Mesodermal cell (in vitro differentiated cells): ENCODE measurements around the gene TEDC2.
"Not testable (repeated sequence)": the region's sequence is repeated elsewhere in the genome, so short reads cannot be mapped to it uniquely, and the experiment has no call there.

Experiments used
- H3K27ac ChIP-seq: 2 replicates; pipeline ENCODE4 v1.7.0; 2013; ENCODE audit warnings: mild to moderate bottlenecking, low read depth, low read length, moderate library complexity; ENCODE audit not compliant: severe bottlenecking
- H3K36me3 ChIP-seq: 2 replicates; pipeline ENCODE4 v1.7.1; 2013; ENCODE audit warnings: mild to moderate bottlenecking, low read length, moderate library complexity; ENCODE audit not compliant: control insufficient read depth, insufficient read depth
- H3K4me1 ChIP-seq: one replicate; pipeline ENCODE4 v1.7.1; 2013; ENCODE audit warnings: mild to moderate bottlenecking, low read length; ENCODE audit not compliant: insufficient read depth, control insufficient read depth, poor library complexity, severe bottlenecking
- H3K4me3 ChIP-seq: 2 replicates; pipeline ENCODE4 v1.7.0; 2013; ENCODE audit warnings: low read length, control low read depth, mild to moderate bottlenecking; ENCODE audit not compliant: insufficient read depth, poor library complexity, severe bottlenecking; ENCODE audit errors: extremely low read depth
- H3K9me3 ChIP-seq: 2 replicates; pipeline ENCODE4 v1.7.1; 2013; ENCODE audit warnings: mild to moderate bottlenecking, low read length, moderate library complexity; ENCODE audit not compliant: control insufficient read depth
- WGBS, 2 experiments: methylation state at CpG; one replicate each; pipeline ENCODE4 v1.1.5; 2013; ENCODE audit warnings: missing lambda C conversion rate in 2 of 2; ENCODE audit not compliant: insufficient coverage in 2 of 2; 5-methylcytosine and 5-hydroxymethylcytosine counted together

Gene TEDC2

DNA sequence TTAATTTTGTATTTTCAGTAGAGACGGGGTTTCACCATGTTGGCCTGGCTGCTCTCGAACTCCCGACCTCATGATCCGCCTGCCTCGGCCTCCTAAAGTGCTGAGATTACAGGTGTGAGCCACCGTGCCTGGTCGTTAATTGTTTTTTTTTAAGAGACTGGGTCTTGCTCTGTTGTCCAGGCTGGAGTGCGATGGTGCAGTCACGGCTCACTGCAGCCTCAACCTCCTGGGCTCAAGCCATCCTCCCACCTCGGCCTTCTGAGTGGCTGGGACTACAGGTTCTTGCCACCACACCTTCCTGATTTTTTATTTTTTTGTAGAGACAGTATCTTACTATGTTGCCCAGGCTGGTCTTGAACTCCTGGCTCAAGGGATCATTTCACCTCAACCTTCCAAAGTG is 20.1 kb downstream of the TEDC2 start:
- not testable (repeated sequence) for H3K36me3 ChIP-seq, H3K9me3 ChIP-seq, H3K27ac ChIP-seq, H3K4me3 ChIP-seq, H3K4me1 ChIP-seq
- 91 to 96% methylated on average over 9 to 10 of the region's 10 CpGs for WGBS, 2 experiments

DNA sequence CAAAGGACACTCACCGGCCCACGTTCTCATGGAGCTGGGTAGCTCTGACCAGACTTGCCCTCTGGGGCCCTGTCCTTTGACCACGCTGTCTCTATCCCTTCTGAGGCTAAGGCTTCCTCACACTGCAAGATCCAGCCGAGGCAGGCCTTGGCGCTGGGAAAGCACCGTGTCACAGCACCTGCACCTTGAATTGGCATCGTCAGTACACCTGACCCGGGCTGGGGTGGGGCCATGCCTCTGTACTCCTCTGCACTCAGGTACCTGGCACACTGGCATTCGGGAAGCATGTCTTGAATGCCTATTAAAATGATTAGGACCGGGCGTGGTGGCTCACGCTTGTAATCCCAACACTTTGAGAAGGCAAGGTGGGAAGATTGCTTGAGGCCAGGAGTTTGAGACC is 21.0 kb downstream of the TEDC2 start:
- H3K27ac ChIP-seq = no peak overlapping the region
- H3K36me3 ChIP-seq = no peaks in the 10 kb centered on the region
- peaks cover 2% of the 10 kb centered on the region for H3K4me1 ChIP-seq
- 93 to 94% methylated on average over 11 of the region's 12 CpGs for WGBS, 2 experiments
- H3K4me3 ChIP-seq = no peak overlapping the region
- no peaks in the 10 kb centered on the region for H3K9me3 ChIP-seq

DNA sequence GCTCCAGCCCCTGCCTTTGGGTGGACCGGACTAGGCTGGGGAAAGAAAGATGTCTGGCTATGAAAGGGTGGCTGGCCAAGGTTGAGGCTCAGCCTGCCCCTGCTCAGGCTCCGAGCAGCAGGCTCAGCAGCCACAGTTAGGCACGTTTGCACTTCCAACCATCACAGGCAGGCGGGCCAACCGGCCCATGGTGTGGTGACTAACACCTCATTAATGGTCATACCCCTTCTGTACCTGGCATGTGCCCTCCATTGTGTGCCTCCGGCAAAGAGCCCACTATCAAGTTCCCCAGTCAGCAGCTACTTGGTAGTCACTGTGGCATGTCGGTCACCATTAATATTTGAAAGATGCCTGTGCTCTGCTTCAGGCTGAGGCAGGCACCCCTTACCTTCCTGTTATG is 21.8 kb downstream of the TEDC2 start:
- WGBS, 2 experiments = 86 to 93% methylated on average over 6 to 7 of the region's 7 CpGs
- Histone ChIP-seq H3K4me3 (no peak overlapping the region), H3K27ac (no peak overlapping the region), H3K4me1 (peaks cover 3% of the 10 kb centered on the region), H3K9me3 (no peaks in the 10 kb centered on the region), H3K36me3 (no peaks in the 10 kb centered on the region)

DNA sequence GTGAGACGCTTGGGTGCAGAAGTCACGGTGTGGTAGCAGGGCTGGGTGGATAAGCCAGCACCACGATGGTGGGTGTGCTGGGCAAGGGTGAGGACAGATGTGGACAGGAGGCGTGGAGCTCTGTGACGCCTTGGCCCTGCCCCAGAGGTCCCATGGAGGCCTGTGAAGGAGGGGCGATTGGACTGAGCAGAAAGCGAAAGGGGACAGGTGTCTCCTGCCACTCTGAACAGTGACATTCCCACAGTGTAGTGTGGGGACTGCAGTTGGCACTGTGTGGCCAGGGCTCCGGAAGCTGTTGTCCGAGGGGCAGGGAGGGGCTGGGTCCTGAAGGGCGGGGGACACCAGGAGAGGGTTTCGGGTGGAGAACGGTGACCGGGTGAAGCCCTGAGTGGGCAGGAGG is 22.3 kb downstream of the TEDC2 start:
- Histone ChIP-seq H3K36me3 (no peaks in the 10 kb centered on the region), H3K9me3 (no peaks in the 10 kb centered on the region), H3K4me3 (no peak overlapping the region), H3K4me1 (peaks cover 6% of the 10 kb centered on the region), H3K27ac (no peak overlapping the region)
- 92 to 96% methylated on average over 11 to 12 of the region's 13 CpGs for WGBS, 2 experiments

DNA sequence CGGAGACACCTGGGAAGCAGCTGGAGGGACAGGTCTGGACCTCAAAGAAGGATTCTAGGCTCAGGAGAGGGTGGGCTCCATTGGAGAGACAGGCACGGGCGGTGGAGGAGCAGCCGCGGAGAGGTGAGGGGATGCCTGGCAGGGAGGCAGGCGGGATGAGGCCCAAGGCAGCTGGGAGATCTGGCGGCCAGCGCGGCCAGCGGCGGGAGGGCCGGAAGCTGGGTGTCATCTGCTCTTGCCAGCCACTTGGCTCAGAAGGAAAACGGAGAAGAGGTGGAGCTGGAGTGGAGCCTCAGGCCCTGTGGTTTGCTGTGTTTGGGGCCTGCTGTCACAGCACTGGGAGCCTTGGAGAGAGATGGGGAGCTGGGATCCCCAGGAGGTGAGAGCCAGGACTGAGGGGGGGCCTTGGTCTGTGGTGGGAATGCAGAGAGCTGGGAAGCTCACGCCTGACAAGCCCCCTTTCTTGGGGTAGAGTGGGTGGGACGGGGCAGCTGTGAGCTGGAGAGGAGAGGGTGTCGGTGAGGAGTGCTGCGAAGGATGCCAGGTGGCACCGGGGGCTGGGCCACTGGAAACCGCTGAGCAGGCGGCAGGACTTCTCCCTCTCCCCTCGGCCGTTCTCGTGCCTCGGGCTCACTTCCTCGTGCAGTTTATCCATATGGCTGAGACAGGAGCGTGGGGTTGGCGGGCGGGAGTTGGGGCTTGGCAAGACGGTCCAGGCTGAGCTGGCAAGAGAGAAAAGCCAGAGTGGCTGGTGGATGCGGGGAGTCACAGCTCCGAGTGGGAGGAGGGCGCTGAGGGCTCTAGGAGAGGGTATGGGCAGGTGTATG is 23.0 kb downstream of the TEDC2 start:
- WGBS, 2 experiments = 89 to 93% methylated on average over 26 to 29 of the region's 32 CpGs
- H3K4me3 ChIP-seq = no peak overlapping the region
- H3K9me3 ChIP-seq = no peaks in the 10 kb centered on the region
- H3K36me3 ChIP-seq = no peaks in the 10 kb centered on the region
- peaks cover 8% of the 10 kb centered on the region for H3K4me1 ChIP-seq
- no peak overlapping the region for H3K27ac ChIP-seq

- H3K9me3 ChIP-seq = no peaks in the 10 kb centered on the region
- 92 to 95% methylated on average over 15 of the region's 16 CpGs for WGBS, 2 experiments
- peaks cover 8% of the 10 kb centered on the region for H3K4me1 ChIP-seq
- H3K4me3 ChIP-seq = no peak overlapping the region
- no peak overlapping the region for H3K27ac ChIP-seq
- no peaks in the 10 kb centered on the region for H3K36me3 ChIP-seq
Measured at GRCh38 chr16:2483939-2484897, 24.3 kb downstream of the TEDC2 start.

DNA sequence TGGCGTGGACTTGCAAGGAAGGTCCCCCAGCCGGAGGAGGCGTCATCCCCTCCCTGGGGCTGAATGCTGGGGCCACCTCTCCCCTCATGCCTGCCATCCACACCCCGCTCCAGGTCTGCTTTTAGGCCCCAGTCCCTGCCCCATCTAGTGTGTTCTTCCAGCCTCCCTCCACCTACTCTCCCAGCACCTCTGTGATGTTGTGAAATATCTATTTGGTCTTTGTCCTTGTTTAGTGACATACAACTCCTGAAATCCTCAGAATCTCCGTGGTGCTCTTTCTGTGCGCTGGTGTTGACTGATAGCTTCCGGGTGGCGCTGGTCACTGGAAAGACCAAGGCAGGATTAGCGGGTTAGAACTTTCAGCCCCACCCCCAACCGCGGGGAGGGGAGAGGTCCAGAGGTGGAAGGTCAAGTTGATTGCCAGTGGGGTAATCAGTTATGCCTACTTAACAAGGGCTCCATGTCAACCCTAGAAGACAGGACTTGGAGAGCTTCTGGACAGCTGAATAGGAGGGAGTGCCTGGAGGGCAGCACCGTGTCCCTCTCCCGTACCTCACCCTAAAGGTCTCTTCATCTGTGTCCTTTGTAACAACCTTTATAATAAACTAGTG is 25.1 kb downstream of the TEDC2 start:
- peaks cover 8% of the 10 kb centered on the region for H3K4me1 ChIP-seq
- H3K36me3 ChIP-seq = no peaks in the 10 kb centered on the region
- H3K4me3 ChIP-seq = no peak overlapping the region
- WGBS, 2 experiments = 95 to 99% methylated on average over 4 to 8 of the region's 13 CpGs
- no peaks in the 10 kb centered on the region for H3K9me3 ChIP-seq
- H3K27ac ChIP-seq = no peak overlapping the region

- Histone ChIP-seq H3K4me3 (no peak overlapping the region), H3K36me3 (no peaks in the 10 kb centered on the region), H3K4me1 (peaks cover 8% of the 10 kb centered on the region), H3K27ac (no peak overlapping the region), H3K9me3 (no peaks in the 10 kb centered on the region)
- 91 to 95% methylated on average over 21 to 28 of the region's 33 CpGs for WGBS, 2 experiments
Measured at GRCh38 chr16:2485811-2486507, 26.1 kb downstream of the TEDC2 start.

DNA sequence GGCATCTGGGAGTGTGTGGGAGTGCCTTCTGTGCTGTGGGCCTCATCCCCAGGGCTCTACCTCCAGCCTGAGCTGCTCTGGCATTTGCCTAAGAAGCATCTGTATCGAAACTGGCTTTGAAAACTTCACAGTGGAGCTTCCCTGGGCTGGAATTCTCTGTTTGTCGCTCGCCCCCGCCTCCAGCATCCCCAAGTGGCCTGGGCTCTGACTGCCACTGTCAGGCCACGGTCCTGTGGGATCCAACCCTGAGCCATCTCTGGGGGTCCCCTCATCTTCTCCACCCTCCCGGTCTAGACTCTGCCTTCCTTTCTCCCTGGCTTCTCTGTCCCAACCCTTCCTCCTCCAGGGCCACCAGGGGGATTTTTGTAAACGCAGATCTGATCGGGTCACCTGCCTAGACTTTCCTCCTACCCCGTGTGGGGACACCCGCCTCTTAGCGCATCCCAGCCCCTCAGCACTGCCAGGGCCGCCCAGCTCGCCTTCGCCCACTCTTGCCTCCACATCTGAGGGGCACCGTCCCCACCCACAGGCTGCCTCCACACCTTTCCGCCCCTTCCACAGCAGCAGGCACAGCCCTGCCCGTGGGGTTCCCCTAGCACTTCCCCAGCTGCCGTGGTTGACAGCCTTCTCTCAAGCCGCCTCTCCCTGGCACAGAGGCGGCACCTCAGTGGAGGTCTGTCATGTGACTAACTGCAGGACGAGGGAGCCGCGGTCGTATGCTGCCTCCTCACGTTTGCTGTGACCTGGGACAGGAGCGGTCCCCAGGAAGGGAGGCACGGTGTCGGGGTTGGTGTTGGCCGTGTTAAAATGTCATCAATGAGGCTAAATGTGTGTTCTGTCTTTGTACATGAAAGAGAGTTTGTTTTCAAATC is 27.0 kb downstream of the TEDC2 start:
- no peak overlapping the region for H3K4me3 ChIP-seq
- no peak overlapping the region for H3K27ac ChIP-seq
- no peaks in the 10 kb centered on the region for H3K9me3 ChIP-seq
- no peaks in the 10 kb centered on the region for H3K36me3 ChIP-seq
- WGBS, 2 experiments = 69 to 76% methylated on average over 26 to 28 of the region's 29 CpGs
- H3K4me1 ChIP-seq = peaks cover 8% of the 10 kb centered on the region
